ENCODE measurements around the gene PTCHD4.

DNA sequence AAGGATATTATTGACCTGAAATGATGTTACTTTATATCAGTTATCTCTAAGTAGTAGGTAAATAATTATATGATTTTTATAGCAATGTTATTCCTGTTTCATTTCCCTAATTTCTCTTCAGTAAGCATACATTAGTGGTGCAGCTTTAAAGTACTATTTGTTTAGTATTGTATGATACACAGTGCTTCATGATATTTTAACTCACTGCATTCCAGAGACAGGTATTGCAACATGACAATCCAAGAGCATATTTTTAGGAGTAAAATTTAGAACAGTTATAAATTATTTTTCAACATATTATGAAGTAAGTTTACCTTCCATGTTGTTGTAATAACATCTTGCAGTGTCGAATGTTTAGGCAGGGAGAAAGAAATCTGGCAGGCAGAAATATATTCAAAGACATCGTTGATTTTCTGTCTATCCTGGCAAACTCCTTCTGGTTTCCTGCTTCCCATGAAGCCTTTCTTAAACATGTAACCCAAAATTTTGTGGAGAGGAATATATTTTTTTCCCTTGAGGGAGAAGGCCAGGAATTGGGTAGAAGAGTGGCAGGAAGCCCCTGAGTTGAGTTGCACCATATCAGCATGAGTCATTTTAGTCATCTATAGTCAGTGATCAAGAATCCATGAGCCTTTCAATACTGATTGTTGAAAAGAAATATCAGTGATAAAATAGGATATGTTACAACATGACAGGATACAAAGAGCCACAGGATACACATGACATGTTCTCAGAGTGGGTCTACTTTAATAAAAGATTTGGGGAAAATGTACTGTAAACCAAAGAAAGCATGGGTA is 29.0 kb upstream of the PTCHD4 start:
- TF ChIP-seq, protein P1, sequence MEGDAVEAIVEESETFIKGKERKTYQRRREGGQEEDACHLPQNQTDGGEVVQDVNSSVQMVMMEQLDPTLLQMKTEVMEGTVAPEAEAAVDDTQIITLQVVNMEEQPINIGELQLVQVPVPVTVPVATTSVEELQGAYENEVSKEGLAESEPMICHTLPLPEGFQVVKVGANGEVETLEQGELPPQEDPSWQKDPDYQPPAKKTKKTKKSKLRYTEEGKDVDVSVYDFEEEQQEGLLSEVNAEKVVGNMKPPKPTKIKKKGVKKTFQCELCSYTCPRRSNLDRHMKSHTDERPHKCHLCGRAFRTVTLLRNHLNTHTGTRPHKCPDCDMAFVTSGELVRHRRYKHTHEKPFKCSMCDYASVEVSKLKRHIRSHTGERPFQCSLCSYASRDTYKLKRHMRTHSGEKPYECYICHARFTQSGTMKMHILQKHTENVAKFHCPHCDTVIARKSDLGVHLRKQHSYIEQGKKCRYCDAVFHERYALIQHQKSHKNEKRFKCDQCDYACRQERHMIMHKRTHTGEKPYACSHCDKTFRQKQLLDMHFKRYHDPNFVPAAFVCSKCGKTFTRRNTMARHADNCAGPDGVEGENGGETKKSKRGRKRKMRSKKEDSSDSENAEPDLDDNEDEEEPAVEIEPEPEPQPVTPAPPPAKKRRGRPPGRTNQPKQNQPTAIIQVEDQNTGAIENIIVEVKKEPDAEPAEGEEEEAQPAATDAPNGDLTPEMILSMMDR (IDR thresholded peaks at IDR 0.05; ENCODE audit: low read length) = no peak
- TF ChIP-seq EZH2 (IDR thresholded peaks at IDR 0.05; ENCODE audit: borderline replicate concordance, low read length) = no peak

All from OCI-LY1 (cell line).